Karpas-422 (cell line): Measurements from ENCODE around the gene PDZK1IP1. TPM values are rescaled to one million over a fixed set of nuclear protein-coding genes. Genes with fewer than 3 reads are reported as not detected.
"Not testable (repeated sequence)": the region's sequence is repeated elsewhere in the genome, so short reads cannot be mapped to it uniquely, and the experiment has no call there.

Experiments
- DNase-seq: peaks from one replicate; pipeline ENCODE4 v3.0.0-alpha.2; 2015
- H2AFZ ChIP-seq: fragments of 200-600 bp; sonication (generic); 2 replicates; pipeline ENCODE4 v1.6.1; 2014; ENCODE audit warnings: antibody characterized with exemption, low read length, mixed read lengths
- H3K27ac ChIP-seq: fragments of 200-600 bp; sonication (generic); 2 replicates; pipeline ENCODE4 v1.5.1; 2014; ENCODE audit warnings: mild to moderate bottlenecking, low read length, moderate library complexity
- H3K27me3 ChIP-seq: fragments of 200-600 bp; sonication (generic); 2 replicates; pipeline ENCODE4 v1.6.1; 2014; ENCODE audit warnings: low read length, mixed read lengths
- H3K36me3 ChIP-seq: fragments of 200-600 bp; sonication (generic); 2 replicates; pipeline ENCODE4 v1.6.1; 2014; ENCODE audit warnings: low read length, mixed read lengths; ENCODE audit not compliant: insufficient read depth
- H3K4me1 ChIP-seq: fragments of 200-600 bp; sonication (generic); 2 replicates; pipeline ENCODE4 v1.6.1; 2014; ENCODE audit warnings: mild to moderate bottlenecking, low read length, mixed read lengths
- H3K4me2 ChIP-seq: fragments of 200-600 bp; sonication (generic); 2 replicates; pipeline ENCODE4 v1.6.1; 2014; ENCODE audit warnings: low read length, low read depth, mild to moderate bottlenecking; ENCODE audit not compliant: poor library complexity, severe bottlenecking
- H3K4me3 ChIP-seq: fragments of 200-600 bp; sonication (generic); 2 replicates; pipeline ENCODE4 v1.5.1; 2014; ENCODE audit warnings: mild to moderate bottlenecking, antibody characterized with exemption, low read length, mixed read lengths
- H3K79me2 ChIP-seq: fragments of 200-600 bp; sonication (generic); 2 replicates; pipeline ENCODE4 v1.6.1; 2014; ENCODE audit warnings: mild to moderate bottlenecking, low read length, mixed read lengths
- H3K9ac ChIP-seq: fragments of 200-600 bp; sonication (generic); 2 replicates; pipeline ENCODE4 v1.6.0; 2014; ENCODE audit warnings: low read length
- H3K9me2 ChIP-seq: fragments of 200-600 bp; sonication (generic), shearing (Covaris generic); replicated peaks from 2 replicates; pipeline ENCODE4 v1.6.0; 2014; ENCODE audit warnings: mild to moderate bottlenecking, low read length, moderate library complexity; ENCODE audit not compliant: insufficient read depth
- H3K9me3 ChIP-seq: fragments of 300-700, 200-600 bp; sonication (generic); 2 replicates; pipeline ENCODE4 v1.6.1; 2014; ENCODE audit warnings: low read length, mixed read lengths
- H4K20me1 ChIP-seq: fragments of 200-600 bp; sonication (generic); 2 replicates; pipeline ENCODE4 v1.6.1; 2014; ENCODE audit warnings: mild to moderate bottlenecking, antibody characterized with exemption, low read length, low read depth; ENCODE audit not compliant: insufficient read depth
- total RNA-seq: library from RNA; depleted of rRNA; stranded (reverse); fragments of >200 nt; shearing (Covaris generic); gene quantifications from 2 replicates; pipeline ENCODE4 v1.2.3, GENCODE V29; 2014; ENCODE audit warnings: low replicate concordance

The PDZK1IP1 gene
- total RNA-seq, 1 experiment from 2014 or later: not detected

DNA sequence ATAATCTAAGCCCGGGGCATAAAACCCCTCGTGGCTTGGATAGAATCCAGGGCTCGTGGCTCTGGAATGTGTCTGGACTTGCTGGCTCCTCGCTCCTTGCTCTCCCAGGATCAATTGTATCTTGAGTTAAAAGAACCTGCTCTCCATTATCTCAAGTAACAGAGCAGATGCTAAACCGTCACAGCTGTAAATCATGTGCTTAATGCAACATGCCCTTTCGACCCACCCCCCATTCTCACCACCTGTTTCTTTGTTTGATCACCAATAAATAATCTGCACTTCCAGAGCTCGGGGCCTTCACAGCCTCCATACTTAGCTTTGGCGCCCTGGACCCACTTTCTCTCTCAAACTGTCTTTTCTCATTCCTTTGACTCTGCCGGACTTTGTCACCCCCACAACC, 40.7 kb downstream of the PDZK1IP1 start:
- not testable (repeated sequence) for H3K79me2 ChIP-seq, H3K9ac ChIP-seq, H4K20me1 ChIP-seq, H3K9me2 ChIP-seq, H3K4me1 ChIP-seq, H3K4me2 ChIP-seq, H3K27me3 ChIP-seq, H3K9me3 ChIP-seq, H3K27ac ChIP-seq, H3K36me3 ChIP-seq, DNase-seq, H2AFZ ChIP-seq, H3K4me3 ChIP-seq

DNA sequence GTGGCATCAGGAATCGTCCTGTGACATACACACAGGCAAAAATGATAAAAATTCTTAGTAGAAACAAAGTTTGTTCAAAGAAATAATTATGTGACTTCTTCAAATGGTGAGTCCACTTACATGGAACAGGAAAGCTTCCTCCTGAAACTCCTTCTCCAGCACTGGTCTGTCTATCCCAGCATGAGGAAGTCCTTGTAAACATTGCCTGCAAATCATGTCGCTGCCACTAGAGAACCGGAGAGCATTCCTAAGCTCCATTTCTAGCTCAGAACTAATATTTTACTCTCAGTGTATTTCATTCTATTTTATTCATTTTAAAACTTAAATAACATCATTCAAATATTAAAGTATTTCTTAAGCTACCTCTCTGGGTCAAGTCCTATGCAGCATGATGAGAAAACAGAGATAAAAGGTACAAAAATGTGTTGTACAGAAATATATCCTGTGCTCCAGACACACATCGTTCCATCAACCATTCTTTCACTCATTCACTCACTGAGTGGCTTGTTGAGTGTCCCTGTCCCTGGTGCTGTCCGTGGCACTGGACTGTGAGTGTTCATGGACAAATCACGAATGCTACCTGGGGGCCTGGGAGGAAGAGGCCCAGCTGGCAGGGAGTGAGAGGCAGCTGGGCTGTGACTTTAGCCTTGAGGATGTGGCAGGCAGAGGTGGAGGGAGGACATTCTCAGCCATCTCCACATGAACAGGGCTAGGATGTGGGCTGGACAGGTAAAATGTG, 42.6 kb downstream of the PDZK1IP1 start:
- Histone ChIP-seq H3K9ac (no peak overlapping the region), H3K79me2 (no peaks in the 10 kb centered on the region), H4K20me1 (no peaks in the 10 kb centered on the region), H3K4me3 (no peak overlapping the region), H2AFZ (no peak overlapping the region), H3K27ac (no peak overlapping the region), H3K9me2 (no peaks in the 10 kb centered on the region), H3K4me1 (no peaks in the 10 kb centered on the region), H3K36me3 (no peaks in the 10 kb centered on the region), H3K4me2 (no peak overlapping the region), H3K27me3 (no peaks in the 10 kb centered on the region), H3K9me3 (no peaks in the 10 kb centered on the region)
- DNase-seq: no peak

DNA sequence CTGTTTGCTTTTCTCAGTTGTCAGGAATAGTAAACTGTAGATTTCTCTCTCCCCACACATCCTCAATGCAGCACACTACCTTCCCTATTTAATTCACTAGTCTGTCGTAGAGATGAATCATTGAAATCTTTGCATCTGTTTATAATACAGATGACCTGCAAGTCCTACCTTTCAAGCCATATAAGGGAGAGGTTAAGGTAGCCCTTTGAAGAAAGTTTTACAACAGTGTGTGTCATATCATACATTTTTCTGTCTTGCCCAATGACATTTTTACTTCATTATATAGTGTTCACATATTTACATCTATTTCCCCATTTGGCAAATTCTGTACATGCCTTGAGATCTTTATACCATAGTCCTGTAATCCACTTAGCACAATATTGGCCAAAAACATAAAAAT, 43.3 kb downstream of the PDZK1IP1 start:
- not testable (repeated sequence) for H3K4me3 ChIP-seq, H4K20me1 ChIP-seq, DNase-seq, H3K9ac ChIP-seq, H3K9me2 ChIP-seq, H3K27ac ChIP-seq, H3K27me3 ChIP-seq, H3K36me3 ChIP-seq, H2AFZ ChIP-seq, H3K79me2 ChIP-seq, H3K4me2 ChIP-seq, H3K9me3 ChIP-seq, H3K4me1 ChIP-seq

DNA sequence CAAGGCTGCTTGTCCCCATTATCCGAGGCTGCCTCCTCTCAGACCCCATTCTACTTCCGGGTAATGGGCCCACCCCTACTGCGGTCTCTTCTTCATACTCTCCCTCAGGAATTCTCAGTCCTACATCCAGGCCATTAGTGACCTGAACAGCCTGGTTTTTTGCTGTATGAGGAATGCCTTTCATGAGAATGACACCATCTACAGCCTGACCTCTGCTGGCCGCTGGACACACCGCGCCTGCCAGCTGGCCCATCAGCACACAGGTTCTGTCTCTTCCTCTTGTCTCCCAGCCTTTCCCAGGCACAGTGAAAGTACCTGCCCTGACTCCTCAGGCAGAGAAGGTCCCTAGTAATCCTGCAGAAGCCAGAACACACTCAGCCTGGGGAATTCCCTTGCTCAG, 46.2 kb downstream of the PDZK1IP1 start:
- not testable (repeated sequence) for H3K9ac ChIP-seq, H3K36me3 ChIP-seq, H4K20me1 ChIP-seq, H3K79me2 ChIP-seq, H2AFZ ChIP-seq, H3K27ac ChIP-seq, H3K4me3 ChIP-seq, H3K9me2 ChIP-seq, H3K9me3 ChIP-seq, DNase-seq, H3K4me2 ChIP-seq, H3K27me3 ChIP-seq, H3K4me1 ChIP-seq

DNA sequence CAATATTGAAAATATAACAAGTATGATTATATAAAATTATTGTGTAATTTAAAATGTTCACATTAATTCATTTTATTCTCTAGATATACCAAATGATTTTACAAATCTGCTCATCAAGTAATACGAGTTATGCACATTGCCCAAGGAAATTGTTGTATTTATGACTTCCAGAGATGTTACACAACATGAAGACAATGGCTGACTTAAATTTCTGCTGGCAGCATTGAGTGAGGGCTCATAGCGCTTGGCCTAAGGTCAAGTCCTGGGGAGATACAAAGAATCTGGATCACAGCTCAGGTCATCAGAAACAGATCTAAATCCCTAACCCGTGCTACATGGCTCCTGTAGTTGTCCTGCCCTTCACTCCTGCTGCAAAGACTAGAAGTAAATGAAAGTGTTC, 49.5 kb downstream of the PDZK1IP1 start:
- not testable (repeated sequence) for H3K27me3 ChIP-seq, H3K27ac ChIP-seq, H3K9me3 ChIP-seq, H3K4me2 ChIP-seq, H3K4me3 ChIP-seq, H3K36me3 ChIP-seq, H3K9me2 ChIP-seq, H4K20me1 ChIP-seq, H2AFZ ChIP-seq, H3K9ac ChIP-seq, H3K79me2 ChIP-seq, H3K4me1 ChIP-seq, DNase-seq

DNA sequence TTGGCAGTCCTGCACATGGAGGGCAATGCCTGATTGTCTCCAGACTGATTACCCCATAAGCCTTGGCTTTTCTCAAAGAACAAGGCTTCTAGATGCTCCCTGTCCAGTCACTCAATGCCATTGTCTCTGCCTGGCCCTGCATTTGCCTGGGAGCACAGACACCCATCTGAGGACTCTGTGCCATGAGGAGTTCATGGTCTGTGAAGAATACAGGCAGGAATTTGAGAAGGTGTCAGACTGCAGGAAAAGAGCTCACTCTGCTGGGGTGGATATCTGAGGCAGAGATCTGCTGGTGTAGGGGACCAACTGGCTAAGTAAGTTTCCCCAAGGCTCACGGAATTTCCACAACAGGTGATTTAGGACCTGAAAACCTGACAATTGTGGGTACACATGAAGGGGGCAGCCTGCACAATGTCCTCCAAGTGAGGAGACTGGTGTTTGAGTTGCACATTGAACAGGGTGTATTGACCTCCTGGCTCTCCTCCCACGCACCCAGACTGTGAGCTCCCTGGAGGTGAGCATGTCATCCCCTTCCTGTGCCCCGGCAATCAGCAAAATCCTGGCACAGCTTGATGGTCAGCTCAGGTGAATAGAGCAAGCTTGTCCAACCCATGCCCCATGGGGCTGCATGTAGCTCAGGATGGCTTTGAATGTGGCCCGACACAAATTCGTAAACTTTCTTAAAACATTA, 51.8 kb downstream of the PDZK1IP1 start:
- Histone ChIP-seq H3K36me3 (no peaks in the 10 kb centered on the region), H3K4me3 (no peak overlapping the region), H3K27ac (no peak overlapping the region), H2AFZ (no peak overlapping the region), H3K9ac (no peak overlapping the region), H3K9me2 (no peaks in the 10 kb centered on the region), H4K20me1 (no peaks in the 10 kb centered on the region), H3K4me1 (no peaks in the 10 kb centered on the region), H3K27me3 (no peaks in the 10 kb centered on the region), H3K79me2 (no peaks in the 10 kb centered on the region), H3K4me2 (no peak overlapping the region), H3K9me3 (no peaks in the 10 kb centered on the region)
- DNase-seq: no peak

DNA sequence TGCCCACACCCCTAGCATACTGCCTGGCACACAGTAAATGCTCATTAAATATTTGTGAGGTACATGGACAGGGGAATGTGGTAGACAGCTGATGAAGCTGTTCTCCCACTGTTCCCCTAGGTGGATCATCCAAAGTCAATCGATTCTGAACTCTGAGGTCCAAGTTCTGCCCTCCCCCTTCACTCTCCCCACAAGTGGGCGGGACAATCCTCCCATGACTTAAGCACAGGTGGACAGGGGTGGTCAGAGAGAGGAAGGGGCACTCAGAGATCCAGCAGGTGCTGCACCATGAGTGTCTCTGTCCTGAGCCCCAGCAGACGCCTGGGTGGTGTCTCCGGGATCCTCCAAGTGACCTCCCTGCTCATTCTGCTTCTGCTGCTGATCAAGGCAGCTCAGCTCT, 52.6 kb downstream of the PDZK1IP1 start, which contains the start of gene CYP4A22:
Gene CYP4A22, plus strand, starts transcription at position 244 of the 400 bp plus-strand sequence. Its CDS starts 45 bp downstream, at position 289.
- Histone ChIP-seq H3K4me1 (no peaks in the 10 kb centered on the region), H3K36me3 (no peaks in the 10 kb centered on the region), H2AFZ (no peak within 1 kb of the TSS), H4K20me1 (no peaks in the 10 kb centered on the region), H3K9ac (no peak within 1 kb of the TSS), H3K27ac (no peak within 1 kb of the TSS), H3K4me3 (no peak within 1 kb of the TSS), H3K27me3 (no peaks in the 10 kb centered on the region), H3K9me2 (no peaks in the 10 kb centered on the region), H3K79me2 (no peaks in the 10 kb centered on the region), H3K4me2 (no peak within 1 kb of the TSS), H3K9me3 (no peaks in the 10 kb centered on the region)
- no peak for DNase-seq
